Left forelimb (tissue), 1 donor: ENCODE data around the gene SCN4B.

ENCODE experiments used
- DNase-seq: peaks from one replicate; pipeline ENCODE4 v3.0.0-alpha.2; 2018; ENCODE audit warnings: low spot score

The SCN4B gene

GRCh38 chr11:118129471-118130172 is 23.0 kb downstream of the SCN4B start:
- no peak for DNase-seq

- no peak for DNase-seq
These were observed 23.7 kb downstream of the SCN4B start for GRCh38 chr11:118128721-118129470.

GRCh38 chr11:118128310-118128709 is 24.3 kb downstream of the SCN4B start:
- no peak for DNase-seq

GRCh38 chr11:118126082-118126838 is 26.4 kb downstream of the SCN4B start:
- DNase-seq, result no peak

- DNase-seq, result no peak
These were observed 27.6 kb downstream of the SCN4B start for GRCh38 chr11:118124929-118125535.

- DNase-seq, result no peak
These were observed 31.8 kb downstream of the SCN4B start for GRCh38 chr11:118120793-118121192.

- no peak for DNase-seq
These were observed 34.6 kb downstream of the SCN4B start for GRCh38 chr11:118117790-118118601.

- DNase-seq, result no peak
These were observed 37.6 kb downstream of the SCN4B start for GRCh38 chr11:118115048-118115447.

GRCh38 chr11:118114266-118114665 is 38.4 kb downstream of the SCN4B start:
- DNase-seq, result no peak

- no peak for DNase-seq
These were observed 39.8 kb downstream of the SCN4B start for GRCh38 chr11:118112711-118113430.

GRCh38 chr11:118111744-118112035 is 40.9 kb downstream of the SCN4B start:
- no peak for DNase-seq

GRCh38 chr11:118111019-118111743 is 41.4 kb downstream of the SCN4B start:
- no peak for DNase-seq

- DNase-seq, result no peak
These were observed 43.4 kb downstream of the SCN4B start for GRCh38 chr11:118109231-118109630.

GRCh38 chr11:118108513-118108912 is 44.1 kb downstream of the SCN4B start:
- no peak for DNase-seq

GRCh38 chr11:118106789-118107335 is 45.8 kb downstream of the SCN4B start:
- DNase-seq, result no peak

- DNase-seq, result no peak
These were observed 46.8 kb downstream of the SCN4B start for GRCh38 chr11:118105657-118106305.

GRCh38 chr11:118104491-118104890 is 48.1 kb downstream of the SCN4B start:
- no peak for DNase-seq

- DNase-seq, result no peak
These were observed 49.8 kb downstream of the SCN4B start for GRCh38 chr11:118102721-118103261.

GRCh38 chr11:118100691-118101232 is 51.9 kb downstream of the SCN4B start:
- no peak for DNase-seq
